ENCODE measurements around the gene PHF13.

Gene PHF13

GRCh38 chr1:6667139-6667538 is 53.6 kb downstream of the PHF13 start:
- no peak for DNase-seq

GRCh38 chr1:6668503-6668902 is 55.0 kb downstream of the PHF13 start:
- no peak for DNase-seq

GRCh38 chr1:6672558-6672957 is 59.0 kb downstream of the PHF13 start:
- no peak for DNase-seq
